HepG2 (cell line): ENCODE data around the gene JMJD8. TPM values are rescaled to one million over a fixed set of nuclear protein-coding genes. Genes with fewer than 3 reads are reported as not detected.

ENCODE experiments used
- AGO2 ChIP-seq: fragments of 200-400 bp; formaldehyde crosslinking; optimal IDR thresholded peaks from 2 replicates; pipeline ENCODE3; 2017; ENCODE audit warnings: mild to moderate bottlenecking, low read depth, low read length, moderate library complexity
- KLF16 ChIP-seq, 2 experiments: sonication (generic) in 1 of 2; formaldehyde crosslinking in 1 of 2; IDR thresholded peaks; 2 replicates each; pipeline versions ENCODE4 v1.6.1 to v1.8.0; 2016 to 2023; ENCODE audit warnings: missing genetic modification reagents in 2 of 2, missing compliant biosample characterization in 1 of 2
- SP5 ChIP-seq: IDR thresholded peaks from 2 replicates; pipeline ENCODE4 v1.6.1; 2016; ENCODE audit warnings: low read depth, borderline replicate concordance
- THAP9 ChIP-seq: sonication (generic); formaldehyde crosslinking; IDR thresholded peaks from 2 replicates; pipeline ENCODE4; 2020; ENCODE audit warnings: missing genetic modification reagents, mild to moderate bottlenecking, borderline replicate concordance
- ZBTB39 ChIP-seq: sonication (generic); formaldehyde crosslinking; IDR thresholded peaks from 2 replicates; pipeline ENCODE4 v1.5.0; 2020; ENCODE audit warnings: missing genetic modification reagents
- ZMAT3 ChIP-seq: sonication (generic); formaldehyde crosslinking; conservative IDR thresholded peaks from 2 replicates; pipeline ENCODE4 v1.7.0; 2021; ENCODE audit warnings: missing genetic modification reagents
- ZNF333 ChIP-seq: sonication (generic); formaldehyde crosslinking; IDR thresholded peaks from 2 replicates; pipeline ENCODE4 v1.4.0; 2020; ENCODE audit warnings: mild to moderate bottlenecking, missing genetic modification reagents, borderline replicate concordance
- ZNF441 ChIP-seq: sonication (generic); formaldehyde crosslinking; IDR thresholded peaks from 2 replicates; pipeline ENCODE4 v1.7.0; 2021; ENCODE audit warnings: missing genetic modification reagents, borderline replicate concordance
- ZNF598 ChIP-seq: sonication (generic); formaldehyde crosslinking; IDR thresholded peaks from 2 replicates; pipeline ENCODE4 v1.5.1; 2020; ENCODE audit warnings: mild to moderate bottlenecking, missing genetic modification reagents, borderline replicate concordance
- ZNF616 ChIP-seq: sonication (generic); formaldehyde crosslinking; IDR thresholded peaks from 2 replicates; pipeline ENCODE4 v1.5.0; 2020; ENCODE audit warnings: low read depth, mild to moderate bottlenecking, missing genetic modification reagents
- polyA plus RNA-seq, 8 experiments: library from polyadenylated mRNA; depleted of rRNA in 3 of 8; stranded (reverse) in 7 of 8; unstranded in 1 of 8; fragments of >200 nt; fragmentation: Illumina TruSeq in 4 of 8; extraction: Trizol in 4 of 8; gene quantifications; 2 replicates each; pipeline versions ENCODE4 v1.2.1 to v1.2.3, GENCODE V29; 2011 to 2016; ENCODE audit warnings: low read depth in 4 of 8, missing spikeins in 1 of 8, mixed read lengths in 1 of 8; ENCODE audit not compliant: insufficient read depth in 1 of 8
- total RNA-seq, 5 experiments: library from RNA; depleted of rRNA; stranded (reverse); fragments of >200 nt; fragmentation: Illumina TruSeq; extraction: Trizol; gene quantifications; 2 replicates each; pipeline ENCODE4 v1.2.3, GENCODE V29; 2016; ENCODE audit warnings: low read depth in 1 of 5
- TF ChIP-seq, protein P1 (sequence below), 2 experiments: sonication (generic) in 1 of 2; formaldehyde crosslinking in 1 of 2; IDR thresholded peaks; 2 replicates each; pipeline versions ENCODE4 v1.4.0 to v1.6.1; 2018 to 2020; ENCODE audit warnings: missing genetic modification reagents in 2 of 2, borderline replicate concordance in 1 of 2, low read depth in 1 of 2, mild to moderate bottlenecking in 1 of 2, missing biosample characterization in 1 of 2
- TF ChIP-seq, protein P2 (sequence below): sonication (generic); formaldehyde crosslinking; IDR thresholded peaks from 2 replicates; pipeline ENCODE4 v1.4.0; 2020; ENCODE audit warnings: missing genetic modification reagents
- TF ChIP-seq, protein P3 (sequence below): sonication (generic); formaldehyde crosslinking; IDR thresholded peaks from 2 replicates; pipeline ENCODE4 v1.4.0; 2020; ENCODE audit warnings: low read depth, missing genetic modification reagents

Gene JMJD8
- total and polyA plus RNA-seq, 2 of the 13 experiments (the other 11 are each of a cell fraction or from before 2014, with no cell fraction given): 2.6 to 11.8 TPM

- TF ChIP-seq, protein P1, sequence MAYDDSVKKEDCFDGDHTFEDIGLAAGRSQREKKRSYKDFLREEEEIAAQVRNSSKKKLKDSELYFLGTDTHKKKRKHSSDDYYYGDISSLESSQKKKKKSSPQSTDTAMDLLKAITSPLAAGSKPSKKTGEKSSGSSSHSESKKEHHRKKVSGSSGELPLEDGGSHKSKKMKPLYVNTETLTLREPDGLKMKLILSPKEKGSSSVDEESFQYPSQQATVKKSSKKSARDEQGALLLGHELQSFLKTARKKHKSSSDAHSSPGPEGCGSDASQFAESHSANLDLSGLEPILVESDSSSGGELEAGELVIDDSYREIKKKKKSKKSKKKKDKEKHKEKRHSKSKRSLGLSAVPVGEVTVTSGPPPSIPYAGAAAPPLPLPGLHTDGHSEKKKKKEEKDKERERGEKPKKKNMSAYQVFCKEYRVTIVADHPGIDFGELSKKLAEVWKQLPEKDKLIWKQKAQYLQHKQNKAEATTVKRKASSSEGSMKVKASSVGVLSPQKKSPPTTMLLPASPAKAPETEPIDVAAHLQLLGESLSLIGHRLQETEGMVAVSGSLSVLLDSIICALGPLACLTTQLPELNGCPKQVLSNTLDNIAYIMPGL (CRISPR knock-in tag; IDR thresholded peaks at IDR 0.05; ENCODE audit: borderline replicate concordance in 1 of 2, low read depth in 1 of 2): peak in 1 of 2 experiments; percentile 49; a peak in 1 of 4 replicates
- peak; percentile 48; the same call in 1 of the 2 replicates for TF ChIP-seq THAP9 (CRISPR knock-in tag)
- 0 out of 2 replicates have a peak, but pooled peaks have one; percentile 12 for TF ChIP-seq ZMAT3 (CRISPR knock-in tag)
- peak; percentile 41; the same call in 1 of the 2 replicates for TF ChIP-seq ZNF598
- TF ChIP-seq AGO2: peak; percentile 87
- 0 out of 2 replicates have a peak, but pooled peaks have one; percentile 10 for TF ChIP-seq ZNF616 (CRISPR knock-in tag)
- TF ChIP-seq, protein P2, sequence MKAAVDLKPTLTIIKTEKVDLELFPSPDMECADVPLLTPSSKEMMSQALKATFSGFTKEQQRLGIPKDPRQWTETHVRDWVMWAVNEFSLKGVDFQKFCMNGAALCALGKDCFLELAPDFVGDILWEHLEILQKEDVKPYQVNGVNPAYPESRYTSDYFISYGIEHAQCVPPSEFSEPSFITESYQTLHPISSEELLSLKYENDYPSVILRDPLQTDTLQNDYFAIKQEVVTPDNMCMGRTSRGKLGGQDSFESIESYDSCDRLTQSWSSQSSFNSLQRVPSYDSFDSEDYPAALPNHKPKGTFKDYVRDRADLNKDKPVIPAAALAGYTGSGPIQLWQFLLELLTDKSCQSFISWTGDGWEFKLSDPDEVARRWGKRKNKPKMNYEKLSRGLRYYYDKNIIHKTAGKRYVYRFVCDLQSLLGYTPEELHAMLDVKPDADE (CRISPR knock-in tag): no peak
- TF ChIP-seq ZBTB39 (CRISPR knock-in tag): peak; percentile 50; the same call in 1 of the 2 replicates
- no peak for TF ChIP-seq SP5
- TF ChIP-seq ZNF441: no peak
- TF ChIP-seq, protein P3, sequence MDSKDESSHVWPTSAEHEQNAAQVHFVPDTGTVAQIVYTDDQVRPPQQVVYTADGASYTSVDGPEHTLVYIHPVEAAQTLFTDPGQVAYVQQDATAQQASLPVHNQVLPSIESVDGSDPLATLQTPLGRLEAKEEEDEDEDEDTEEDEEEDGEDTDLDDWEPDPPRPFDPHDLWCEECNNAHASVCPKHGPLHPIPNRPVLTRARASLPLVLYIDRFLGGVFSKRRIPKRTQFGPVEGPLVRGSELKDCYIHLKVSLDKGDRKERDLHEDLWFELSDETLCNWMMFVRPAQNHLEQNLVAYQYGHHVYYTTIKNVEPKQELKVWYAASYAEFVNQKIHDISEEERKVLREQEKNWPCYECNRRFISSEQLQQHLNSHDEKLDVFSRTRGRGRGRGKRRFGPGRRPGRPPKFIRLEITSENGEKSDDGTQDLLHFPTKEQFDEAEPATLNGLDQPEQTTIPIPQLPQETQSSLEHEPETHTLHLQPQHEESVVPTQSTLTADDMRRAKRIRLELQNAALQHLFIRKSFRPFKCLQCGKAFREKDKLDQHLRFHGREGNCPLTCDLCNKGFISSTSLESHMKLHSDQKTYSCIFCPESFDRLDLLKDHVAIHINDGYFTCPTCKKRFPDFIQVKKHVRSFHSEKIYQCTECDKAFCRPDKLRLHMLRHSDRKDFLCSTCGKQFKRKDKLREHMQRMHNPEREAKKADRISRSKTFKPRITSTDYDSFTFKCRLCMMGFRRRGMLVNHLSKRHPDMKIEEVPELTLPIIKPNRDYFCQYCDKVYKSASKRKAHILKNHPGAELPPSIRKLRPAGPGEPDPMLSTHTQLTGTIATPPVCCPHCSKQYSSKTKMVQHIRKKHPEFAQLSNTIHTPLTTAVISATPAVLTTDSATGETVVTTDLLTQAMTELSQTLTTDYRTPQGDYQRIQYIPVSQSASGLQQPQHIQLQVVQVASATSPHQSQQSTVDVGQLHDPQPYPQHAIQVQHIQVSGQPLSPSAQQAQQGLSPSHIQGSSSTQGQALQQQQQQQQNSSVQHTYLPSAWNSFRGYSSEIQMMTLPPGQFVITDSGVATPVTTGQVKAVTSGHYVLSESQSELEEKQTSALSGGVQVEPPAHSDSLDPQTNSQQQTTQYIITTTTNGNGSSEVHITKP (CRISPR knock-in tag): 0 out of 2 replicates have a peak, but pooled peaks have one; percentile 1
- TF ChIP-seq ZNF333 (CRISPR knock-in tag): peak; percentile 39; the same call in 1 of the 2 replicates
- TF ChIP-seq KLF16 (CRISPR knock-in tag; IDR thresholded peaks at IDR 0.05): 0 out of 4 replicates have a peak, but pooled peaks of 1 of the 2 experiments have one; percentile 14
Observed at GRCh38 chr16:720447-720989, 36.4 kb upstream of the JMJD8 start (continued).
